H7 (cell line): ENCODE data around the gene TMOD1. TPM values are rescaled to one million over a fixed set of nuclear protein-coding genes. Genes with fewer than 3 reads are reported as not detected.

Source experiments
- DNase-seq: peaks from one replicate; pipeline ENCODE4 v3.0.0; 2012
- H3K27me3 ChIP-seq: 2 replicates; pipeline ENCODE4 v1.6.0; 2011; ENCODE audit warnings: mild to moderate bottlenecking, low read length; ENCODE audit not compliant: control insufficient read depth, insufficient read depth
- H3K36me3 ChIP-seq: replicated peaks from 2 replicates; pipeline ENCODE4 v1.5.1; 2011; ENCODE audit warnings: low read length; ENCODE audit not compliant: control insufficient read depth, insufficient read depth
- H3K4me3 ChIP-seq: 2 replicates; pipeline ENCODE4 v1.5.1; 2011; ENCODE audit warnings: low read depth, mild to moderate bottlenecking, control low read depth, low read length, moderate library complexity; ENCODE audit not compliant: insufficient read depth
- total RNA-seq: library from RNA; depleted of rRNA; stranded (reverse); fragments of >200 nt; shearing (Covaris generic); gene quantifications from 2 replicates; pipeline ENCODE4 v1.2.3, GENCODE V29; 2014

TMOD1 gene
- total RNA-seq, 1 experiment from 2014 or later: 1.9 TPM

GRCh38 chr9:97504381-97505216, 3.1 kb downstream of the TMOD1 start:
- no peak overlapping the region for H3K4me3 ChIP-seq
- H3K27me3 ChIP-seq: peaks cover 51% of the 10 kb centered on the region
- H3K36me3 ChIP-seq: no peaks in the 10 kb centered on the region
- DNase-seq: no peak

GRCh38 chr9:97505845-97506244, 4.4 kb downstream of the TMOD1 start:
- no peak for DNase-seq
- peaks cover 40% of the 10 kb centered on the region for H3K27me3 ChIP-seq
- no peaks in the 10 kb centered on the region for H3K36me3 ChIP-seq
- no peak overlapping the region for H3K4me3 ChIP-seq

DNA sequence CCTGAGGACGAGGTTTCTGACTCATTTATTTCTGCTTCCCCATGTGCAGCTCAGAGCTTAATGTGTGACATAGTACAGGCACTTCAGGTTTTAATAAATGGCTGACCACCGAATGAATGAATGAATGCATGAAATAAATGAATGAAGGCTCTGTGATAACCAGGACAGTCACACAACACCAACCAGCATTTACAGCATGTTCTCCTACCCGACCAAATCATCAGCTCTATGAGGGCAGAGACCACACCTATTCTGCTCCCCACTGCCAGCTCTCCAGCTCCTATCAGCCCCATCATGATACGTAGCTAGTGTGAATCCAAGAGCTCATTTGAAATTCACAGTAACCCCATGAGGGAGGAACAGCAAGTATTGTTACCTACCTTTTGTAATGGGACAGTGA, 4.8 kb downstream of the TMOD1 start:
- peaks cover 36% of the 10 kb centered on the region for H3K27me3 ChIP-seq
- DNase-seq: no peak
- H3K4me3 ChIP-seq: no peak overlapping the region
- no peaks in the 10 kb centered on the region for H3K36me3 ChIP-seq

GRCh38 chr9:97506787-97507186, 5.3 kb downstream of the TMOD1 start:
- no peak for DNase-seq
- H3K36me3 ChIP-seq: no peaks in the 10 kb centered on the region
- H3K4me3 ChIP-seq: no peak overlapping the region
- H3K27me3 ChIP-seq: peaks cover 34% of the 10 kb centered on the region

DNA sequence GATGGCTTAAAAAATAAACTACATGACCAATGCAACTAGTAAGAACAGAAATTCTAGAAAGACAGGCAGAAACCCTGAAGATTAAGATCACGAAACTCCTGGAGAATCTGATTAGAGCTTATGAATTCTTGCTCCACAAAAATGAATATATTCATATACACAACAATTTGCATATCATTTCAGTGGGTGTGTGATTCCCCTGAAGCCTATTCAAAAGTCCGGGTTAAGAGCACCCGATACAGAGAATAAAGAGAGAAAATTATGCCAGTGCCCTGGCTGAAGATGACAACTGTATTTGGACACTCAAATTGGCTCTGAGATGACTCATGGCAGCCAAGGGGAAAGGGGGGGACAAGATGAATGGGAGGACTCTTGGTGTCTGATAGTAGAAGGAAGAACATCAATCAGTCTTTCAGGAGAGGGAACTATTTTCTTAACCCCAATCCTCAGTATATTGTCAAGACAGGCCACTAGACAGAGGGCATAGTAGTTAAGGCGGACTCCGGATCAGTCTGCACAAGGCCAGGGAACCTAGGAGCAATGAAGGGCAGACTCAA, 6.0 kb downstream of the TMOD1 start:
- DNase-seq: no peak
- Histone ChIP-seq H3K36me3 (no peaks in the 10 kb centered on the region), H3K27me3 (peaks cover 26% of the 10 kb centered on the region), H3K4me3 (no peak overlapping the region)

GRCh38 chr9:97508852-97509251, 7.4 kb downstream of the TMOD1 start:
- DNase-seq: no peak
- H3K27me3 ChIP-seq: peaks cover 13% of the 10 kb centered on the region
- no peak overlapping the region for H3K4me3 ChIP-seq
- H3K36me3 ChIP-seq: no peaks in the 10 kb centered on the region

DNA sequence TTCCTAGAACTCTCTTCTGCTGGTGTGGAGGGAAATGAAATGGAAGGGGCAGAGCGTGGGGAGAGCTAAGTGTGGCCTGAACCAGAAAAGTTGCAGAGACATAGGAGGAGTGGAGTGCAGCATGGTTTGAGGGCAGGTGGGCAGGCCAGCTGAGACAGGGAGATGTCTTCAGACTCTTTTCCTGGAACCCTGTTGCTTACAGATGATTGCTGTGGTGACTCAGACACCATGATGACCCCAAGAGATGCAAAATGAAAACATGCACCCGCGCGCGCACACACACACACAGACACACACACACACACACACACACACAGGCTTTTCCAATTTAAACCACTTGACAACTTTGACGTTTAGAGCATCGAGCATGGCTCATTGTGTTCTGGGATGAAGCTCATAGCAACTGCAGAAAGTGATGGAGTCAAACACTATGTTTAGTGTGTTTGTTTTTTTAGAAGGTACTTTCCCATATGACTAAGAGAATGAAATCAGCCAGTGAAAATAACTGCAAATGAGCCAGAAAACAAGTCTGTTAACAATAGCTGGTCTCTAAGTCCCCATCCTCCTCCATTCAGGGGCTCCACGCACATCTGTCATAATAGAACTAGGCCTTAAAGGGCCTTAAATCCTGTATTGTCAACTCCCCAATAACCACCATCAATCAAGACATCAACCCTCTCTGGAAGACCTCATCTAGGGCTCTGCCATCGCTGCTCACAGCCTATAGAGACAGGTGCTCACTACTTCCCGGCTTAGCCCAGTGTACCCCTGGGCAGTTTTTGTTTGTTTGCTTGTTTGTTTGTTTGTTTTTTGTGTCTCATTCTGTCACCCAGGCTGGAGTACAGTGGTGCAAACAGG, 9.6 kb downstream of the TMOD1 start:
- H3K27me3 ChIP-seq: no peaks in the 10 kb centered on the region; the same call in 1 of the 2 replicates
- no peak for DNase-seq
- no peaks in the 10 kb centered on the region for H3K36me3 ChIP-seq
- H3K4me3 ChIP-seq: no peak overlapping the region

- Histone ChIP-seq H3K36me3 (no peaks in the 10 kb centered on the region), H3K27me3 (no peaks in the 10 kb centered on the region), H3K4me3 (no peak overlapping the region)
- no peak for DNase-seq
Observed at GRCh38 chr9:97511655-97512427, 10.4 kb downstream of the TMOD1 start.

- no peaks in the 10 kb centered on the region for H3K27me3 ChIP-seq
- no peaks in the 10 kb centered on the region for H3K36me3 ChIP-seq
- DNase-seq: no peak
- H3K4me3 ChIP-seq: no peak overlapping the region
Observed at GRCh38 chr9:97512966-97513560, 11.6 kb downstream of the TMOD1 start.

DNA sequence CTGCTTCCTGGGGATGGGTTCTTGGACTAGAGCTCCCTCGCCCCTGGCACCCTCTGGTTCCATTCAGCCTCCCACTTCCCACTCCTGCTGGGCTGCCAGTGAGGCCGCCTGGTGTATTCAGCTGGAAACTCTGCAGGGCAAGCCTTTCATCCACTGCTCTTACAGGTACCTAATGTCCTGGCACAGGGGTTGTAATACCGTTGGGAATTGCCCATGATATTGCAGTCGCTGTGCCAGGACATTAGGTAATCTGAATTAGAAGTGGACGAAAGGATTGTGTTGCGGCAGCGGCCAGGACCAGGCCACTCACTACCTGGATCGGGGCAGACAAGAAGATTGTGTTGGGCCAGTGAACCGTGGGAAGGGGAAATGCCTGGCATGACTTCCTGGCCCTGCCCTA, 13.1 kb downstream of the TMOD1 start:
- Histone ChIP-seq H3K36me3 (no peaks in the 10 kb centered on the region), H3K4me3 (no peak overlapping the region), H3K27me3 (no peaks in the 10 kb centered on the region)
- DNase-seq: no peak

DNA sequence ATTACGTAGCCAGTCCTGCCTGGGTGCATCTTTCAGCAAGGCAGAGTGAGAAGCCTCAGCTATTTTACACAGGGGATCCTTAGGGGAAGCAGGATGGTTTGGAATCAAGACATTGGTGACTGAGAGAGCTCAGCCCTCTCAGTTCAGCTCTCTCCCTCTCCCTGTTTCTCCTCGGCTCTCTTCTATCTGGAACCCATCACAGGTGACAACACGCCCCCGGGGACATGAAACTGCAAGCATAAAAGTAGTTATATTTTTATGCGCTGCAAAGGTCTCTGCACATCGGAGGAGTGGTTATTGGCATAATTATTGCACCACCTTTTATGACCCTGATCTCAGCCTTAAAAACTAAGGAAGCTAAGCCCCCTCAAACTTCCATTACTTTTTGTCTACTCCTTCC, 14.2 kb downstream of the TMOD1 start:
- Histone ChIP-seq H3K36me3 (no peaks in the 10 kb centered on the region), H3K4me3 (no peak overlapping the region), H3K27me3 (no peaks in the 10 kb centered on the region)
- DNase-seq: no peak

- no peaks in the 10 kb centered on the region for H3K27me3 ChIP-seq
- no peak for DNase-seq
- H3K36me3 ChIP-seq: no peaks in the 10 kb centered on the region
- no peak overlapping the region for H3K4me3 ChIP-seq
Observed at GRCh38 chr9:97516111-97516510, 14.6 kb downstream of the TMOD1 start.

- DNase-seq: peak; percentile 41
- Histone ChIP-seq H3K27me3 (no peaks in the 10 kb centered on the region), H3K4me3 (no peak overlapping the region), H3K36me3 (no peaks in the 10 kb centered on the region)
Observed at GRCh38 chr9:97517331-97518089, 16.0 kb downstream of the TMOD1 start.
